Lung (tissue), 12 donors: ENCODE results near the gene UBE2E1. TPM values are rescaled to one million over a fixed set of nuclear protein-coding genes. Genes with fewer than 3 reads are reported as not detected.

Source experiments
- ATAC-seq: fragments of 200-7000 bp; cut with Tn5 transposase; one replicate; pipeline ENCODE4 v1.9.1; 2020; ENCODE audit warnings: moderate number of reproducible peaks; ENCODE audit not compliant: insufficient read depth, low FRiP score
- DNase-seq, 3 donors: peaks; one replicate each; pipeline ENCODE4 v3.0.0-alpha.2; 2013 to 2017
- H3K27ac ChIP-seq, 2 donors: one replicate each; pipeline ENCODE4 v1.5.1; 2013; ENCODE audit warnings: mild to moderate bottlenecking in 2 of 2, moderate library complexity in 2 of 2, control low read depth in 1 of 2, inconsistent platforms in 1 of 2, low read depth in 1 of 2, low read length in 1 of 2
- H3K27me3 ChIP-seq, 3 donors: one replicate each; pipeline ENCODE4 v1.5.1; 2013; ENCODE audit warnings: low read length in 2 of 3; ENCODE audit not compliant: control insufficient read depth in 3 of 3, insufficient read depth in 3 of 3
- H3K36me3 ChIP-seq, 4 donors: one replicate each; pipeline ENCODE4 v1.5.1; 2013; ENCODE audit warnings: low read length in 4 of 4, mild to moderate bottlenecking in 1 of 4, moderate library complexity in 1 of 4; ENCODE audit not compliant: control insufficient read depth in 4 of 4, insufficient read depth in 4 of 4
- H3K4me1 ChIP-seq, 5 donors: one replicate each; pipeline ENCODE4 v1.5.1; 2013; ENCODE audit warnings: low read length in 5 of 5, mild to moderate bottlenecking in 2 of 5, moderate library complexity in 1 of 5; ENCODE audit not compliant: control insufficient read depth in 5 of 5, insufficient read depth in 5 of 5
- H3K4me3 ChIP-seq: one replicate; pipeline ENCODE4 v1.5.1; 2013; ENCODE audit warnings: mild to moderate bottlenecking, control low read depth, moderate library complexity
- H3K9ac ChIP-seq, 2 donors: one replicate each; pipeline ENCODE4 v1.5.1; 2013; ENCODE audit warnings: low read length in 2 of 2, control low read depth in 1 of 2; ENCODE audit not compliant: insufficient read depth in 1 of 2
- H3K9me3 ChIP-seq, 4 donors: one replicate each; pipeline ENCODE4 v1.5.1; 2013; ENCODE audit warnings: low read length in 3 of 4, mild to moderate bottlenecking in 1 of 4, moderate library complexity in 1 of 4; ENCODE audit not compliant: control insufficient read depth in 4 of 4, insufficient read depth in 3 of 4
- CTCF ChIP-seq: IDR thresholded peaks from 2 replicates; pipeline ENCODE4 v1.5.1; 2012; ENCODE audit warnings: mild to moderate bottlenecking; ENCODE audit errors: control extremely low read depth, extremely low read depth
- WGBS, 2 donors: extraction: QIAGEN DNeasy Blood & Tissue Kit; methylation state at CpG; one replicate each; pipeline ENCODE4 v1.1.7; 2013; 5-methylcytosine and 5-hydroxymethylcytosine counted together
- polyA plus RNA-seq, 2 donors: library from polyadenylated mRNA; stranded (reverse); fragments of 200-250 nt; gene quantifications; one replicate each; pipeline ENCODE4 v1.2.1, GENCODE V29; 2013
- total RNA-seq, 2 donors: library from RNA; depleted of rRNA in 1 of 2; stranded (reverse); fragments of >200 nt in 1 of 2; gene quantifications; one replicate each; pipeline ENCODE4 v1.2.1, GENCODE V29; 2014 to 2021
- donor health status: control.
- donor health status: control.
- donor health status: Bipolar disorder and iron deficiency.
- donor health status: healthy.
- donor health status: DM: yes; HTN: yes; CAD: no.

UBE2E1 gene
- total and polyA plus RNA-seq, 4 donors = 74.1 to 156 (median 87.6) TPM

GRCh38 chr3:23940775-23941174 is 135.0 kb downstream of the UBE2E1 start:
- H3K27ac ChIP-seq = no peak overlapping the region
- ATAC-seq (no peak), DNase-seq (no peak)
- H3K4me3 ChIP-seq = no peak overlapping the region
- peaks cover 0 to 3% (median 1%) of the 10 kb centered on the region in 4 donors for H3K9me3 ChIP-seq
- no peaks in the 10 kb centered on the region for H3K27me3 ChIP-seq
- WGBS, 2 donors = 65 to 78% methylated on average over 5 of the region's 5 CpGs
- peaks cover 0 to 11% (median 0%) of the 10 kb centered on the region in 5 donors for H3K4me1 ChIP-seq
- no peak for TF ChIP-seq CTCF
- no peak overlapping the region for H3K9ac ChIP-seq
- no peaks in the 10 kb centered on the region for H3K36me3 ChIP-seq

Other genes starting within 250 kb of the UBE2E1 start
- gene NKIRAS1, start 111.0 kb downstream of the UBE2E1 start, total RNA-seq = 10 to 100 TPM in 1 of 2 donors, 1 to 10 TPM in 1; 9.8 to 17.1 TPM
- gene NKIRAS1, start 111.0 kb downstream of the UBE2E1 start, polyA plus RNA-seq = 1 to 10 TPM; 6.7 to 8.4 TPM
- gene RPL15, start 111.2 kb downstream of the UBE2E1 start, total RNA-seq = 1,000 to 10,000 TPM; 1,285 to 2,047 TPM
- 1,000 to 10,000 TPM; 2,571 to 3,372 TPM for gene RPL15, start 111.2 kb downstream of the UBE2E1 start, polyA plus RNA-seq
- gene NR1D2, start 139.3 kb downstream of the UBE2E1 start, total RNA-seq = 10 to 100 TPM; 33.3 to 35.7 TPM
- 1 to 10 TPM; 6.1 to 9.1 TPM for gene NR1D2, start 139.3 kb downstream of the UBE2E1 start, polyA plus RNA-seq